ENCODE data around the gene CEP128.

The CEP128 gene

GRCh38 chr14:80867091-80867490, 74.4 kb downstream of the CEP128 start:
- no peaks in the 10 kb centered on the region for H3K9me3 ChIP-seq (ENCODE audit: control insufficient read depth, insufficient read depth, low read depth, low read length)
- H3K4me1 ChIP-seq (ENCODE audit: control insufficient read depth, insufficient read depth, low read length), result no peaks in the 10 kb centered on the region
- no peaks in the 10 kb centered on the region for H3K36me3 ChIP-seq (ENCODE audit: control insufficient read depth in 2 of 2, insufficient read depth in 1 of 2, low read length in 2 of 2)
- no peak overlapping the region for H3K27ac ChIP-seq (ENCODE audit: extremely low read depth, low read depth, low read length)
- TF ChIP-seq BCL11A (tag by site-specific recombination; IDR thresholded peaks at IDR 0.05; ENCODE audit: low read depth) (no peak), ZFP3 (tag by site-specific recombination; IDR thresholded peaks at IDR 0.05; ENCODE audit: low read depth) (no peak), ZNF518A (tag by site-specific recombination; conservative IDR thresholded peaks at IDR 0.05; ENCODE audit: low read depth) (no peak), ZNF747 (tag by site-specific recombination; IDR thresholded peaks at IDR 0.05) (no peak), KLF16 (tag by site-specific recombination; IDR thresholded peaks at IDR 0.05) (no peak), BCL11B (tag by site-specific recombination; IDR thresholded peaks at IDR 0.05; ENCODE audit: low read depth) (no peak), MEIS1 (CRISPR knock-in tag; IDR thresholded peaks at IDR 0.05; ENCODE audit: borderline replicate concordance) (no peak), ZNF704 (tag by site-specific recombination; IDR thresholded peaks at IDR 0.05) (no peak), SCRT2 (tag by site-specific recombination; IDR thresholded peaks at IDR 0.05) (no peak), ZNF280C (tag by site-specific recombination; IDR thresholded peaks at IDR 0.05) (no peak), HIC1 (tag by site-specific recombination; IDR thresholded peaks at IDR 0.05) (no peak), REST (tag by site-specific recombination; IDR thresholded peaks at IDR 0.05) (no peak), ZNF707 (tag by site-specific recombination; IDR thresholded peaks at IDR 0.05) (no peak), ZBTB1 (tag by site-specific recombination; IDR thresholded peaks at IDR 0.05) (no peak)
- no peak overlapping the region for H3K4me3 ChIP-seq (ENCODE audit: low read depth, low read length)
- CTCF ChIA-PET, result interaction anchor here (0.6 kb wide), 1 partner anchor 351 kb away, joined by 3 read pairs; no protein-coding TSS in a partner anchor
- POLR2A ChIA-PET, result no interaction called here

All from HEK293 (cell line).